Prostate gland (tissue), 2 donors: Measurements from ENCODE around the gene WDFY2. TPM values are rescaled to one million over a fixed set of nuclear protein-coding genes. Genes with fewer than 3 reads are reported as not detected.

Experiments
- DNase-seq: peaks from one replicate; pipeline ENCODE4 v3.0.0-alpha.2; 2019; ENCODE audit warnings: low spot score
- H3K27ac ChIP-seq, 2 donors: fragments of 200-600 bp; sonication (generic); 2 replicates each; pipeline ENCODE4 v1.5.1; 2017 to 2019
- H3K27me3 ChIP-seq: fragments of 200-600 bp; sonication (generic); replicated peaks from 2 replicates; pipeline ENCODE4 v1.5.1; 2019; ENCODE audit not compliant: insufficient read depth
- H3K36me3 ChIP-seq, 2 donors: fragments of 200-600 bp; sonication (generic); 1 replicate in 1 of 2; 2 replicates in 1 of 2; pipeline versions ENCODE4 v1.5.1 to v1.8.1; 2017 to 2019
- H3K4me1 ChIP-seq: fragments of 200-600 bp; sonication (generic); replicated peaks from 2 replicates; pipeline ENCODE4 v1.5.1; 2019
- H3K4me3 ChIP-seq, 2 donors: fragments of 200-600 bp; sonication (generic); 2 replicates each; pipeline ENCODE4 v1.5.1; 2017 to 2019
- H3K9me3 ChIP-seq: fragments of 200-600 bp; sonication (generic); 2 replicates; pipeline ENCODE4 v1.5.1; 2017
- CTCF ChIP-seq, 4 experiments: fragments of 200-600 bp in 2 of 4; fragments of 450-650 bp in 2 of 4; sonication (generic) in 2 of 4; IDR thresholded peaks; 1 replicate in 3 of 4; 2 replicates in 1 of 4; pipeline ENCODE4 v1.5.1; 2016 to 2019; ENCODE audit warnings: antibody characterized with exemption in 4 of 4, mild to moderate bottlenecking in 2 of 4, moderate library complexity in 2 of 4
- POLR2A ChIP-seq: fragments of 450-650 bp; IDR thresholded peaks from one replicate; pipeline ENCODE4 v1.6.1; 2016; ENCODE audit warnings: antibody characterized with exemption, mild to moderate bottlenecking
- POLR2AphosphoS5 ChIP-seq: sonication (generic); formaldehyde crosslinking; IDR thresholded peaks from one replicate; pipeline ENCODE4 v1.6.1; 2017; ENCODE audit warnings: antibody characterized with exemption
- WGBS: methylation state at CpG from one replicate; pipeline ENCODE4 v1.1.5; 2018; 5-methylcytosine and 5-hydroxymethylcytosine counted together
- intact Hi-C: fragments of 100-400 bp; cut with DNase I; formaldehyde crosslinking; loops from one replicate; pipeline ENCODE4 v1.14.2; 2022
- total RNA-seq, 2 donors: library from RNA; depleted of rRNA; stranded (reverse); fragments of >200 nt; gene quantifications; one replicate each; pipeline ENCODE4 v1.1.0, GENCODE V29; 2016

The WDFY2 gene
- total RNA-seq, 2 donors from 2014 or later = 7.9 to 23.2 TPM

GRCh38 chr13:51729866-51730553 is 145.7 kb downstream of the WDFY2 start:
- WGBS = 47% methylated on average over 11 of the region's 11 CpGs
- no peaks in the 10 kb centered on the region for H3K36me3 ChIP-seq
- no peaks in the 10 kb centered on the region for H3K9me3 ChIP-seq
- no peaks in the 10 kb centered on the region for H3K4me1 ChIP-seq
- no peak for DNase-seq
- no peak overlapping the region for H3K4me3 ChIP-seq
- intact Hi-C loops = loop anchor here (10.0 kb wide), 2 partner anchors 445 to 495 kb away; no protein-coding TSS in a partner anchor
- H3K27ac ChIP-seq = peak overlapping the region in 1 of 2 donors; percentile 54
- no peaks in the 10 kb centered on the region for H3K27me3 ChIP-seq
- no peak for TF ChIP-seq POLR2A
- no peak for TF ChIP-seq CTCF (IDR thresholded peaks at IDR 0.05)
- no peak for TF ChIP-seq POLR2AphosphoS5

DNA sequence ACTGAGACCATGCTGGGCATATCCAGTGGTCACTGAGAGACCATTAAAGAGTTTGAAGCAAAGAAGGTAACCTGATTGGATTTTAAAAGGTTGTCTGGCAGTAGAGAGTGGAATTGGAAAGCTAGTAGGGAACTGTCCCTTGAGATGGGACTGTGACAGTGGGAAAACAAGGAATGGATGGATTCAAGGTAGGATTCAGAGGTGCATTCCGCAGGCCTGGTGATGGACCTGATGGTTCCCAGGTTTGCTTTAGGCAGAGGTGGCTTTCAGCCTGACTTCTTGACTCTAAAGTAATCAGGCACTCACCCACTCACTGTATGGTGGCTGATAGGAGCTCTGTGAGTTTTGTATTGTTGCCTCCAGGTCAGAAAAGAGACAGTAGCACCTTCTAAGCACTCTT is 146.7 kb downstream of the WDFY2 start:
- H3K27ac ChIP-seq = no peak overlapping the region
- no peaks in the 10 kb centered on the region for H3K9me3 ChIP-seq
- WGBS = 92% methylated on average over 1 of the region's 1 CpG
- no peaks in the 10 kb centered on the region for H3K27me3 ChIP-seq
- no peak for DNase-seq
- no peak overlapping the region for H3K4me3 ChIP-seq
- no peaks in the 10 kb centered on the region for H3K4me1 ChIP-seq
- TF ChIP-seq POLR2A (no peak), POLR2AphosphoS5 (no peak), CTCF (IDR thresholded peaks at IDR 0.05) (no peak)
- no peaks in the 10 kb centered on the region for H3K36me3 ChIP-seq
- intact Hi-C loops = loop anchor here (10.0 kb wide), 2 partner anchors 446 to 496 kb away; no protein-coding TSS in a partner anchor

- intact Hi-C loops = loop anchor here (10.0 kb wide), 2 partner anchors 447 to 497 kb away; no protein-coding TSS in a partner anchor
- H3K9me3 ChIP-seq = no peaks in the 10 kb centered on the region
- no peak overlapping the region for H3K27ac ChIP-seq
- H3K4me3 ChIP-seq = no peak overlapping the region
- no peaks in the 10 kb centered on the region for H3K4me1 ChIP-seq
- no peaks in the 10 kb centered on the region for H3K27me3 ChIP-seq
- no peaks in the 10 kb centered on the region for H3K36me3 ChIP-seq
- 69% methylated on average over 4 of the region's 4 CpGs for WGBS
- TF ChIP-seq POLR2AphosphoS5 (no peak), POLR2A (no peak), CTCF (IDR thresholded peaks at IDR 0.05) (peak in 1 of 4 experiments; percentile 46)
- no peak for DNase-seq
Measured at GRCh38 chr13:51731759-51732158, 147.5 kb downstream of the WDFY2 start.

DNA sequence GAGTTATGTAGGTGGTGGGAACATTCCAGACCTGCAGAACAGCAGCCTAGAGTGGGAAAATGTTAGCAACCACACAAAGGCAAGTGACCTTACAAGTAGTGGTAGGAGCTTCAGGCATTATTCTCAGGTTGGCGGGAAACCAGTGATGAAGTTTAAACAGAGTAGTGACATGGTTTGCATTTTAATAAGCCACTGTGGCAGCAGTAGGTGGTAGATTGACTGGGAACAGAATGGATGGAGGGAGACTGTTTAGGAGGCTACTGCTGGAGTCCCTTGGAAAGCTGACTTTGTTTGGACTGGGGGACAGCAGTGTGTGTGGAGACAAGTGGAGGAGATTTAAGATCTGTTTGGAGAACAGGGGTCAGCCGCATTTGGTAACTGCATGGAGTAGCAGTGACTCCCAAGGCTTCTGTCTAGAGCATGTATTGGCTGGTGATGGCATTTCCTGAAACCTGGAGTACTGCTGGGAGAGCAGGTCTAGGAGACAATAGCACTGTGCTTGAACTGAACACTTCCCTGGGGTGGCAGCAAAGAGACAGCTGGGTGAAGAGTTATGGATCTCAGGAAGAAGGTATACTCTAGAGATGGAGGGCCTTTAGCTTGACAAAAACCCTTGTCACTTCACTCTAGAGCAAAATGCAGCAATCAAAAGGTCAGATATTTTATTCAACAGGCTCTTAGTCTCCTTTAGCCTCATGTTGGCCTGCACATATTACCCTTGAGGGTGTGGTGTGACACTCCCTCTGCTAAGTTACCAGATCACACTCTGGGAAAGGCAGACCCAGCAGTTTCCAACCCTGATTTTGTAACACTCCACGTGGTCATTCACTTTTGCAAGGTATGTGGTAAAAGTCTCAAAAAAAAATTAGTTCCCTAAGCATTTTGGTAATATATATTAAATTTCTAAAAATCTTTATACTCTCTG is 149.4 kb downstream of the WDFY2 start:
- H3K27ac ChIP-seq = no peak overlapping the region
- H3K4me3 ChIP-seq = no peak overlapping the region
- intact Hi-C loops = loop anchor here (10.0 kb wide), 2 partner anchors 449 to 499 kb away; no protein-coding TSS in a partner anchor
- TF ChIP-seq POLR2AphosphoS5 (no peak), POLR2A (no peak), CTCF (IDR thresholded peaks at IDR 0.05) (no peak)
- DNase-seq = no peak
- no peaks in the 10 kb centered on the region for H3K36me3 ChIP-seq
- H3K27me3 ChIP-seq = no peaks in the 10 kb centered on the region
- H3K4me1 ChIP-seq = peaks cover 3% of the 10 kb centered on the region
- no peaks in the 10 kb centered on the region for H3K9me3 ChIP-seq
- 82% methylated on average over 3 of the region's 3 CpGs for WGBS
